ENCODE data around the gene C1S.

C1S gene

DNA sequence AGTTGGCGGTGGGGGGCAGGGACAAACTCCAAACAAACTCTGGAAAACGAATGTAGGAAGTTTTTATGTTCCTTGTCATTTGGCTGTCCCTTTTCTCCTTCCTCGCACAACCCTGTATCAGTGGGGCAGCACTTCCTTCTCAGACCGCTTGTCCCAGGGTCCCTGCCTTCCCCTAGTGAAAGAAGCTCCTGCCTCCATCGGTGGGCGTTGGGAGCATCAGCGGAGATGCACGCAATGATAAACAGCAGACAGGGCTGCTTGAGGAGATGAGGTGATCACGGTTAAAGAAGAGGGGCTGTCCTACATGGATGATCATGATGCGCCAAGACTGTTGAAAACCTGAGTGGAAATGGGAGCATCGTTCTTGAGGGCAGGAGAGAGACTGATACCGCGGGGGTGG is 620 bp downstream of the C1S start:
- peak overlapping the region; percentile 85 for H3K27ac ChIP-seq (ENCODE audit: low read depth, low read length)
- H3K9me3 ChIP-seq (ENCODE audit: control insufficient read depth in 5 of 5, low read length in 5 of 5), result no peaks in the 10 kb centered on the region
- peaks cover 2 to 14% (median 5%) of the 10 kb centered on the region in 5 donors for H3K36me3 ChIP-seq (ENCODE audit: control insufficient read depth in 5 of 5, insufficient read depth in 5 of 5, low read length in 5 of 5)
- H3K9ac ChIP-seq (ENCODE audit: low read length in 5 of 5), result peak overlapping the region; percentile 50 to 80 (median 64)
- peak overlapping the region; percentile 56 to 80 (median 62) for H3K4me3 ChIP-seq (ENCODE audit: low read depth in 1 of 5, low read length in 5 of 5)
- H3K27me3 ChIP-seq (ENCODE audit: control insufficient read depth in 5 of 5, insufficient read depth in 4 of 5, low read length in 5 of 5), result no peaks in the 10 kb centered on the region
- H3K4me1 ChIP-seq (ENCODE audit: control insufficient read depth in 5 of 5, insufficient read depth in 5 of 5, low read length in 5 of 5), result peaks cover 7 to 46% (median 25%) of the 10 kb centered on the region in 5 donors

DNA sequence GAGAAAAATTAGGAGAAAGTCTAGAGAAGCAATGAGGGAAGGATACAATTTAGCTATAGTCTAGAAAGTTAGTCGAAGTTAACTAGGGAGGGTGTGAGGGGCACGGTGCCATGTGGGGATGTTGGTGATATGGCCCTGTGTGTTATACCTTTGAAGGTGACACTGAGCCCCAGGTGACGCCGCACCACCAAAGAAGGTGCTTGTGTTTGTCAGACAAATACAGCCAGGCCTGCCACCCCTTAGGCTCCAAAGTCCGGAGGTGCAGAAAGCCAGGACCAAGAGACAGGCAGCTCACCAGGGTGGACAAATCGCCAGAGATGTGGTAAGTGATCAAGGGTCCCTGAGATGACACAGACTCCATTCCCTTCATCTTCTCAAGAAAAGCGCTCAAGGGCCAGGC is 1.1 kb downstream of the C1S start:
- Histone ChIP-seq H3K4me1 (ENCODE audit: control insufficient read depth in 5 of 5, insufficient read depth in 5 of 5, low read length in 5 of 5) (peaks cover 7 to 46% (median 25%) of the 10 kb centered on the region in 5 donors), H3K4me3 (ENCODE audit: low read depth in 1 of 5, low read length in 5 of 5) (peak overlapping the region; percentile 56 to 80 (median 62)), H3K27ac (ENCODE audit: low read depth, low read length) (peak overlapping the region; percentile 85), H3K9ac (ENCODE audit: low read length in 5 of 5) (peak overlapping the region in 3 of 5 donors; percentile 50 to 80 (median 72)), H3K27me3 (ENCODE audit: control insufficient read depth in 5 of 5, insufficient read depth in 4 of 5, low read length in 5 of 5) (no peaks in the 10 kb centered on the region), H3K9me3 (ENCODE audit: control insufficient read depth in 5 of 5, low read length in 5 of 5) (no peaks in the 10 kb centered on the region), H3K36me3 (ENCODE audit: control insufficient read depth in 5 of 5, insufficient read depth in 5 of 5, low read length in 5 of 5) (peaks cover 2 to 18% (median 9%) of the 10 kb centered on the region in 5 donors)

DNA sequence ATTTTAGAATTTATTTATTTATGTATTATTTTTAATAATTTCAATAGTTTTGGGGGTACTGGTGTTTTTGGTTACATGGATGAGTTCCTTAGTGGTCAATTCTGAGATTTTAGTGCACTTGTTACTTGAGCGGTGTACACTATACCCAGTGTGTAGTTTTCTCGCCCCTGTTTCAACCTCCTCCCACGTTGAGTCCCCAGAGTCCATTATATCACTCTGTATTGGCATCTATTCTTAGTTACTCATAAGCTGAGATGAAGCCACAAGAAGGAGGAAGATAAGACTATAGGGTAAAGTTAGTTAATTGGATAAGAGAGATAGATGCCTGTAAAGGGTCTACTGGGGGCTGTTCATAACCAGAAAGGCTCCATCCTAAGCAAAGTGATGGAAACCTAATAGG is 4.0 kb downstream of the C1S start:
- Histone ChIP-seq H3K4me3 (ENCODE audit: low read depth in 1 of 5, low read length in 5 of 5) (no peak overlapping the region), H3K9me3 (ENCODE audit: control insufficient read depth in 5 of 5, low read length in 5 of 5) (no peaks in the 10 kb centered on the region), H3K27me3 (ENCODE audit: control insufficient read depth in 5 of 5, insufficient read depth in 4 of 5, low read length in 5 of 5) (no peaks in the 10 kb centered on the region), H3K36me3 (ENCODE audit: control insufficient read depth in 5 of 5, insufficient read depth in 5 of 5, low read length in 5 of 5) (peaks cover 14 to 31% (median 24%) of the 10 kb centered on the region in 5 donors), H3K4me1 (ENCODE audit: control insufficient read depth in 5 of 5, insufficient read depth in 5 of 5, low read length in 5 of 5) (peaks cover 7 to 31% (median 21%) of the 10 kb centered on the region in 5 donors), H3K9ac (ENCODE audit: low read length in 5 of 5) (no peak overlapping the region), H3K27ac (ENCODE audit: low read depth, low read length) (no peak overlapping the region)

DNA sequence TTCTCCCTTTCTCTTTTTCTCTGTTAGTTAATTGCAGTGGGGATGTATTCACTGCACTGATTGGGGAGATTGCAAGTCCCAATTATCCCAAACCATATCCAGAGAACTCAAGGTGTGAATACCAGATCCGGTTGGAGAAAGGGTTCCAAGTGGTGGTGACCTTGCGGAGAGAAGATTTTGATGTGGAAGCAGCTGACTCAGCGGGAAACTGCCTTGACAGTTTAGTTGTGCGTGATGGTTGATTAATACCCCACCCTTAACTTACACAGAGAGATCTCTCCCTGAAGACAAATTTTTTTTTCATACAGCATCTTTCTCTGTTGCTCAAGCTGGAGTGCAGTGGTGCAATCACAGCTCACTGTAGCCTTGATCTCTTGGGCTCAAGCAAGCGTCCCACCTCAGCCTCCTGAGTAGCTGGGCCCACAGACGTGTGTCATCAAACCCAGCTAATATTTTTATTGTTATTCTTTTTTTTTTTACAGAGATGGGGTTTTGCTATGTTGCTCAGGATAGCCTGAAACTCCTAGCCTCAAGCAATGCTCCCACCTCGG is 4.6 kb downstream of the C1S start:
- no peak overlapping the region for H3K9ac ChIP-seq (ENCODE audit: low read length in 5 of 5)
- no peaks in the 10 kb centered on the region for H3K27me3 ChIP-seq (ENCODE audit: control insufficient read depth in 5 of 5, insufficient read depth in 4 of 5, low read length in 5 of 5)
- peaks cover 6 to 26% (median 16%) of the 10 kb centered on the region in 5 donors for H3K4me1 ChIP-seq (ENCODE audit: control insufficient read depth in 5 of 5, insufficient read depth in 5 of 5, low read length in 5 of 5)
- peaks cover 18 to 37% (median 30%) of the 10 kb centered on the region in 5 donors for H3K36me3 ChIP-seq (ENCODE audit: control insufficient read depth in 5 of 5, insufficient read depth in 5 of 5, low read length in 5 of 5)
- H3K4me3 ChIP-seq (ENCODE audit: low read depth in 1 of 5, low read length in 5 of 5), result no peak overlapping the region
- H3K27ac ChIP-seq (ENCODE audit: low read depth, low read length), result no peak overlapping the region
- no peaks in the 10 kb centered on the region for H3K9me3 ChIP-seq (ENCODE audit: control insufficient read depth in 5 of 5, low read length in 5 of 5)

DNA sequence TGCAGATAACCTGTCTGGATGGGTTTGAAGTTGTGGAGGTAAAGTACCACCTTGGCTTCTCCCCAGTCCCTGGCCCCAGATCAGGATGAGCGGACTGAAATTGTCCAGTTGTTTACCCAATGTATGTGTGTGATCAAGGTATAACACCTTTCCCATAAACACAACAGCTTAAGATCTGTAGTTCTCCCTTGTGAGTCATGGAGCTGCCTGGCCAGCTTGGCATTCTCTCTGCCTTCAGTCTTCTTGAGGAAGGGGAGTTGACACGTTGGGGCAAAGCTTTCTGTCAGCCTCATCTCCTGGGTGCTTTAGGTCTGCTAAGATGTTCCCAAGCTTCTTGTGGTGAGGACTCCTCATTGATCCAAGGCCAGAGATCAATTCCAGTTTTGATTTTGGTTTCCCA is 6.1 kb downstream of the C1S start:
- Histone ChIP-seq H3K27ac (ENCODE audit: low read depth, low read length) (no peak overlapping the region), H3K4me1 (ENCODE audit: control insufficient read depth in 5 of 5, insufficient read depth in 5 of 5, low read length in 5 of 5) (peaks cover 0 to 13% (median 7%) of the 10 kb centered on the region in 5 donors), H3K9me3 (ENCODE audit: control insufficient read depth in 5 of 5, low read length in 5 of 5) (no peaks in the 10 kb centered on the region), H3K9ac (ENCODE audit: low read length in 5 of 5) (no peak overlapping the region), H3K4me3 (ENCODE audit: low read depth in 1 of 5, low read length in 5 of 5) (no peak overlapping the region), H3K36me3 (ENCODE audit: control insufficient read depth in 5 of 5, insufficient read depth in 5 of 5, low read length in 5 of 5) (peaks cover 22 to 44% (median 36%) of the 10 kb centered on the region in 5 donors), H3K27me3 (ENCODE audit: control insufficient read depth in 5 of 5, insufficient read depth in 4 of 5, low read length in 5 of 5) (no peaks in the 10 kb centered on the region)

DNA sequence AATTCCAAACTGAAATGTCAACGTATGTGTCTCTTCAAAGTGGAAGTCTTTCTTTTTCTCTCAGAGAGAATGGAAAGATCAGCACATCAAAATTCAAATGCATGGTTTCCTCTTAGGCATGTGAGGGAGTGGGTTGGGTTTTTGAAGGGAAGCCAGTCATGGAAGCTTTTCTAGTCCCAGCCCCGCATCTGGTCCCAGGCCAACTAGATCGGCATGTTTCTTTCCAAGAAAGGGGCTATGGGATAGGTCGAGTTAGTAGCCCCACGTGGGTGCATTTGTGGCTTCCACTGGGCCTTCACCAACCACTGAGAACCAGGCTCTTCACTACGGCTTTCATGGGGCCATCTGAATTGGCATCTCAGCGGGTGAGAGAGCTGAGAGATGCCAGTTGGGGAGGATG is 6.6 kb downstream of the C1S start:
- Histone ChIP-seq H3K9me3 (ENCODE audit: control insufficient read depth in 5 of 5, low read length in 5 of 5) (no peaks in the 10 kb centered on the region), H3K36me3 (ENCODE audit: control insufficient read depth in 5 of 5, insufficient read depth in 5 of 5, low read length in 5 of 5) (peaks cover 22 to 44% (median 36%) of the 10 kb centered on the region in 5 donors), H3K9ac (ENCODE audit: low read length in 5 of 5) (no peak overlapping the region), H3K4me3 (ENCODE audit: low read depth in 1 of 5, low read length in 5 of 5) (no peak overlapping the region), H3K4me1 (ENCODE audit: control insufficient read depth in 5 of 5, insufficient read depth in 5 of 5, low read length in 5 of 5) (peaks cover 0 to 10% (median 4%) of the 10 kb centered on the region in 5 donors), H3K27me3 (ENCODE audit: control insufficient read depth in 5 of 5, insufficient read depth in 4 of 5, low read length in 5 of 5) (no peaks in the 10 kb centered on the region), H3K27ac (ENCODE audit: low read depth, low read length) (no peak overlapping the region)

- H3K9ac ChIP-seq (ENCODE audit: low read length in 5 of 5), result no peak overlapping the region
- no peaks in the 10 kb centered on the region for H3K9me3 ChIP-seq (ENCODE audit: control insufficient read depth in 5 of 5, low read length in 5 of 5)
- H3K36me3 ChIP-seq (ENCODE audit: control insufficient read depth in 5 of 5, insufficient read depth in 5 of 5, low read length in 5 of 5), result peaks cover 16 to 44% (median 36%) of the 10 kb centered on the region in 5 donors
- no peak overlapping the region for H3K4me3 ChIP-seq (ENCODE audit: low read depth in 1 of 5, low read length in 5 of 5)
- H3K27me3 ChIP-seq (ENCODE audit: control insufficient read depth in 5 of 5, insufficient read depth in 4 of 5, low read length in 5 of 5), result no peaks in the 10 kb centered on the region
- H3K27ac ChIP-seq (ENCODE audit: low read depth, low read length), result no peak overlapping the region
- peaks cover 0 to 10% (median 2%) of the 10 kb centered on the region in 5 donors for H3K4me1 ChIP-seq (ENCODE audit: control insufficient read depth in 5 of 5, insufficient read depth in 5 of 5, low read length in 5 of 5)
Observed at GRCh38 chr12:7068240-7068993, 7.9 kb downstream of the C1S start.

- H3K27ac ChIP-seq (ENCODE audit: low read depth, low read length), result no peak overlapping the region
- H3K36me3 ChIP-seq (ENCODE audit: control insufficient read depth in 5 of 5, insufficient read depth in 5 of 5, low read length in 5 of 5), result peaks cover 16 to 44% (median 36%) of the 10 kb centered on the region in 5 donors
- no peak overlapping the region for H3K4me3 ChIP-seq (ENCODE audit: low read depth in 1 of 5, low read length in 5 of 5)
- peaks cover 0 to 8% (median 4%) of the 10 kb centered on the region in 5 donors for H3K4me1 ChIP-seq (ENCODE audit: control insufficient read depth in 5 of 5, insufficient read depth in 5 of 5, low read length in 5 of 5)
- no peak overlapping the region for H3K9ac ChIP-seq (ENCODE audit: low read length in 5 of 5)
- no peaks in the 10 kb centered on the region for H3K9me3 ChIP-seq (ENCODE audit: control insufficient read depth in 5 of 5, low read length in 5 of 5)
- H3K27me3 ChIP-seq (ENCODE audit: control insufficient read depth in 5 of 5, insufficient read depth in 4 of 5, low read length in 5 of 5), result no peaks in the 10 kb centered on the region
Observed at GRCh38 chr12:7068994-7069346, 8.5 kb downstream of the C1S start.

- no peaks in the 10 kb centered on the region for H3K27me3 ChIP-seq (ENCODE audit: control insufficient read depth in 5 of 5, insufficient read depth in 4 of 5, low read length in 5 of 5)
- H3K4me3 ChIP-seq (ENCODE audit: low read depth in 1 of 5, low read length in 5 of 5), result no peak overlapping the region
- no peaks in the 10 kb centered on the region for H3K9me3 ChIP-seq (ENCODE audit: control insufficient read depth in 5 of 5, low read length in 5 of 5)
- peaks cover 16 to 44% (median 36%) of the 10 kb centered on the region in 5 donors for H3K36me3 ChIP-seq (ENCODE audit: control insufficient read depth in 5 of 5, insufficient read depth in 5 of 5, low read length in 5 of 5)
- no peak overlapping the region for H3K27ac ChIP-seq (ENCODE audit: low read depth, low read length)
- H3K9ac ChIP-seq (ENCODE audit: low read length in 5 of 5), result no peak overlapping the region
- H3K4me1 ChIP-seq (ENCODE audit: control insufficient read depth in 5 of 5, insufficient read depth in 5 of 5, low read length in 5 of 5), result peaks cover 0 to 6% (median 3%) of the 10 kb centered on the region in 5 donors
Observed at GRCh38 chr12:7069386-7069785, 8.9 kb downstream of the C1S start.

DNA sequence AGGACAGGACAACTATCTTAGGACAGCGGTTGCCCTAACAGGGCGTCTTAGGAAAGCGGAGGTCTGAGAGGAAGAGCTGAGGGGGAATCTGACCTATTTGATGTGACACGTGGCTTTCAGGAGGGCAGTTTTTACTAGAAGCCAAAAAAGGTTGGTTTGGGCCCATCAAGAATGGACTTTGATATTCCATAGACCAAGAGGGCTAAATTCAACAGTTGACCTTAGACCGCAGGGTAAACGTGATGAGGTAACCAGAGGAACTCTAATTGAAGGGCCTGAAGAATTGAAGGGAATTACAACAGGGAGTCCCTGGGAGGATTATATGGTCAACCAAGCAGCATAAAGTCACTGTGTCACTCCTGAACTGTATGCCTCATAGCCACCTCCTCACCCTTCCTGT is 11.5 kb downstream of the C1S start:
- H3K4me3 ChIP-seq (ENCODE audit: low read depth in 1 of 5, low read length in 5 of 5), result no peak overlapping the region
- H3K27me3 ChIP-seq (ENCODE audit: control insufficient read depth in 5 of 5, insufficient read depth in 4 of 5, low read length in 5 of 5), result no peaks in the 10 kb centered on the region
- no peaks in the 10 kb centered on the region for H3K9me3 ChIP-seq (ENCODE audit: control insufficient read depth in 5 of 5, low read length in 5 of 5)
- H3K27ac ChIP-seq (ENCODE audit: low read depth, low read length), result no peak overlapping the region
- peaks cover 5 to 33% (median 26%) of the 10 kb centered on the region in 5 donors for H3K36me3 ChIP-seq (ENCODE audit: control insufficient read depth in 5 of 5, insufficient read depth in 5 of 5, low read length in 5 of 5)
- peaks cover 0 to 6% (median 0%) of the 10 kb centered on the region in 5 donors for H3K4me1 ChIP-seq (ENCODE audit: control insufficient read depth in 5 of 5, insufficient read depth in 5 of 5, low read length in 5 of 5)
- no peak overlapping the region for H3K9ac ChIP-seq (ENCODE audit: low read length in 5 of 5)

All from subcutaneous abdominal adipose tissue (tissue), 5 donors.